NCI-H2227 (cell line): ENCODE data around the gene IRX5.

Experiments
- DNase-seq: peaks from one replicate; lab custom pipeline; 2025; ENCODE audit not compliant: unreplicated experiment; lab: John Stamatoyannopoulos, UW

The IRX5 gene

DNA sequence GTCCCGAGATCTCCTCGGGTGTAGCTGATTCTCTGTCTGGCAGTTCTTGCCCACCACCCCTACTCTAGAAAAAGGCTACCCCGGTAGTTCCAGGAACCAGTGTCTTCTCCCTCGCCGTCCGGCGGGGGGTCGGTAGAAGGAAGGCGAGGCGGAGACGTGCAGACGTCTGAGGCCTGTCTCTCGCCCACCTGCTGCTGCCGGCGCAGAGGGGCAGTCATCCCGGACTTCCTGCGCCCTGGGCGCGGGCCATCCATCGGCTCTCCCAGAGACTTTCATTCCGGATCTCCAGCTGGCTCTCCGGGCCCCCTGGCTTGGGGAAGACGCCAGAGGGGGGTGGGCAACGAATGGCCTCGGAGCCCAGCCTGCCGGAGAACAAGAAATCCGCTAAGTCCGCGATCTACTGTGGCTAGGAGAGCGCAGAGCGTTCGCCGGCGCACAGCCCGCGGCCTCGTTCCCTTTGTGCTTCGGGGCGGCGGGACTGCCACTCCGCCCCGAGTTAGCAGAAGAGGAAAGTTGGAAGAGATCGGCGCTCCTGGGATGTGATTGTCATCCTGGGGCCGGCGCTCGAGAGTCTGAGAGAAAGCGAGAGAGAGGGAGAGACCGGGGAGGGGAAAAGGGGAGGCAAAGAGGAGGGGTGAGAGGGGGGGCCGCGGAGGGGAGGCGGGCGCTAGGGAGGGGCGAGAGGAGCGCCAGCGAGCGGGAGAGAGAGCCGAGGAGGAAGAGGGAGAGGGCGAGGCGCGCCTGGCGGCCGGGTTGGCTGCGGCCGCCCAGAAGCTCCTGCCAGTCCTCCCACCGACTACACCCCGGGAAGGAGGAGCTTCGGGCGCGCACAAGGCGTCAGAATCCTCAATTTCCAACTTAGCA, at the start of gene IRX5:
Gene IRX5 (plus strand): TSS at position 861 of the 864 bp plus-strand sequence. CDS start 334 bp downstream, outside the sequence.
- peak; percentile 91 for DNase-seq

GRCh38 chr16:54882556-54882955, 48.1 kb upstream of the IRX5 start:
- no peak for DNase-seq

GRCh38 chr16:54883358-54883757, 47.3 kb upstream of the IRX5 start:
- DNase-seq: no peak

GRCh38 chr16:54886078-54886477, 44.6 kb upstream of the IRX5 start:
- DNase-seq: no peak

GRCh38 chr16:54890381-54890780, 40.3 kb upstream of the IRX5 start:
- no peak for DNase-seq

- DNase-seq: no peak
Measured at GRCh38 chr16:54891346-54891745, 39.3 kb upstream of the IRX5 start.

GRCh38 chr16:54892981-54893380, 37.7 kb upstream of the IRX5 start:
- no peak for DNase-seq

DNA sequence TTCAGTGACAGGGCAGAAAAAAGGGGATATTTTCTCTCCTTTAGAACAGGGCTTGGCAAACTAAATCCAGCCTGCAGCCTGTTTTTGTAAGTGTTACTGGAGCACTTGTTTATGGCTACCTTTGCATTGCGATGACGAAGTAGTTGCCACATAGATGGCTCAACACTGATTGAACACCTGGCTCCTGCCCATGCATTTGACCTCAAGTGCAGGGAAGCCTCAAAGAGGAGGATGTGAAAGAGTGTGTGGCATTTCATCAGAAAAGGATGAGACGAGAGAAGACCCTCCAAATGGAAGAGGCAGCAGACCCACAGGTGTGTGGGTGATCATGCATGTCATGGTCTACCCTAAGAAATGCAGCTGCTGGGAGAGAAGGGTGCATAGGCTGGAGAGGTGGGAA, 32.7 kb upstream of the IRX5 start:
- no peak for DNase-seq

DNA sequence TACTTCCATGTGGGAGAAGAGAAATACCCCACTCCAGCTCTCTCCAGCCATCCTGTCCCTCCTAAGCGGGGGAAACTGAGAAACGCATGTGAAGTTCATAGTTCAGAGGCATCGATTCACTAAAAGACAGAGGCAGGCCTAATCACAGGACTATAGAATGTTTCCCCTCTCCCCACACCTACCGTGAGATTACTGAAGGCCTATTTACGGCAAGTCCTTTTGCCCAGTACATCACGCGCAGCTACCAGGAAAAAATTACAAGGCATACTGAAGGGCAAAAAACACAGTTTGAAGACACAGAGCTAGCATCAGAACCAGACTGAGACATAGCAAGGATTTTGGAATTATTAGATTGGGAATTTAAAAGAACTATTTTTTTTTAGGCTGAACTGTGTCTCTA, 29.1 kb upstream of the IRX5 start:
- no peak for DNase-seq

GRCh38 chr16:54903047-54903446, 27.6 kb upstream of the IRX5 start:
- no peak for DNase-seq

GRCh38 chr16:54911079-54911478, 19.6 kb upstream of the IRX5 start:
- DNase-seq: no peak

DNA sequence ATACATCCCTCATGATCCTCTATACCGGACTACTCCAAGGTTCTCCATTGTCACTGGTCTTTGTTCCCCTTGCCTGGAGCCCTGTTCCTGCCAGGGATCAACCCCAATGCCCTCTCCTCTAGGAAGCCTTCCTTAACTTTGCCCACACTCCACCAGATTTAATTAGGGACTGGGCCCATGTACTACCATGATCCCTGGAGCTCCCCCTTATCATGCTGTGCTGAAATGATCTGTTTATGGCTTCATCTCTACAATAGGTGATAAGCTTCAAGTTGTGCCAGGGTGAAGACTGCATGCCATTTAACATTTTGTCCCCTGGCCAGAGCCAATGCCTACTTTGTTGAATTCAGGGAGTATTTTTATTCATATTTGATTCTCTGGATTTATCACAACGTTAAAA, 17.9 kb upstream of the IRX5 start:
- no peak for DNase-seq

- DNase-seq: peak; percentile 68
Measured at GRCh38 chr16:54921206-54921824, 9.3 kb upstream of the IRX5 start.

- DNase-seq: no peak
Measured at GRCh38 chr16:54923055-54923473, 7.6 kb upstream of the IRX5 start.

- DNase-seq: no peak
Measured at GRCh38 chr16:54923988-54924387, 6.7 kb upstream of the IRX5 start.

DNA sequence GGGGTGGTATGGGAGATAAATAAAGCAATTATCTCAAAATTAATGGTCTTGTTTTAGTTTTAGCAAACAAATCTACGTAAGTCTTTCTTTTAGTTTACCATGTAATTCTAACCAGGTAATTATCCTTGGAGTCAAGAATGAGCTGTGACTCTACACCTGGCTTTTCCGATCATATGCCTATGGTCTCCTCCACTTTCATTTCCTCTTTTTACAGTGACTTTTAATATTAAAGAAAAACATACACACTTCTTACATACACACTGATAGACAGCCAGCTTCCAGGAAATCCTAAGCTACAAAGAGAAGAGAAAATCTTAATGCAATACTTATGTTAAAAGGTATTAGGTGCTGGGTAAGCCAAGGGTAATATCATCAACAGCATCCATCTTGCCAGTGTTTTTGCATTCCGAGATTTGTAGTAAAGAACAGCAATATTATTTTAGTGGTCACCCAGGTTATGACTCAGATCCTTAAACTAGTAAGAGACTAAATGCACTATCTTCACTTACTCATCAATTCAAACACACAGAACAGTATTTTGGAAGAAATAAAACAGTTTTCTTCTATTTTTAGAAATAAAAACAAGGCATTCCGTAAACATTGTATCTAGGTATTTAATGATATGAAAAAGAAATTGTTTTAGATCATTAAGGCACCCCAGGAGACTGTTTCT, 4.4 kb upstream of the IRX5 start:
- DNase-seq: no peak

DNA sequence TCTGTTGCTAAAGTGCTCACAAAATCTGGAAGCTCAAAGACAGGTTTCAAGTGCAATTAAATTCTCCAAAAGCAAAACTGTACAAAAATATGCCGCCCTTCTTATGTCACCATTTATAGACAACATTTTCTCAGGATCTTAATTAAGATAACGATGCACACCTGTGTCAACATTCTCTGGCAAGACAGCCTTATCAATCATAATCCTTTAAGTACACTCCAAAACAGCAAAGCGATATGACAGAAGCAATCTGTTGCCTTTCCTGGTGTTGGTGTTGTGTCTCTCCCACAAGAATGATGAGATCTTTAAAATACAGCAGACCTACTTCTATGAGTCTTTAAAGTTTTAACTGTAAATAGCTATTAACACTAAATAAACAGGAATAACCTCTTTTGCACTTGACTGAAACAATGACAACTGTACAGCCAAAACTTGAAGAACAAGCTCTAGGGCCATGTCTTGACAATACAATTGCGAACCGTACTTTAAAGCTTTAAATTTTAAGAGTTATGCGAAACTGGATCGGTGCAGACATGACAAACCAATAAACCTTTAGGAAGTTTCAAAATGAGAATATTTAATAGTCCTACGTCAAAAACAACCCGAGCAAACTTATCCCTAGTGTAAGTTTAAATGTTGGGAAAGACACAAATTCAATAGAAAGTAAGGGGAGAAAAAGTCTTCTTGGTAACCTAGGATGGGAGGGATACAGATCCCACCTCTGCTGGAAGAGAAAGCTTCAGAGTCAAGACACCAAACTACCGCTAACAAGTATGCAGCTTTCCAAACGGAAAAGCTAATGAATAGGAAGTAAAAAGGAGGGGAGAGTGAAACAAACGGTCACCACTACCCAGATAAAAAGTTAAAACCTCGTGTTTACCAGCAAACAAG, 3.3 kb upstream of the IRX5 start:
- DNase-seq: no peak

GRCh38 chr16:54928016-54928356, 2.7 kb upstream of the IRX5 start:
- peak; percentile 30 for DNase-seq

- peak; percentile 91 for DNase-seq
Measured at GRCh38 chr16:54928411-54929089, 2.1 kb upstream of the IRX5 start.
